HepG2 (cell line): ENCODE data around the gene ELL. TPM values are rescaled to one million over a fixed set of nuclear protein-coding genes. Genes with fewer than 3 reads are reported as not detected.

Experiments used
- ARID5B ChIP-seq: IDR thresholded peaks from 2 replicates; pipeline ENCODE4 v1.4.0; 2020; ENCODE audit warnings: mild to moderate bottlenecking, missing genetic modification reagents
- FOSL1 ChIP-seq: sonication (generic); formaldehyde crosslinking; IDR thresholded peaks from 2 replicates; pipeline ENCODE4 v1.9.0; 2021; ENCODE audit warnings: missing genetic modification reagents, borderline replicate concordance
- HDAC1 ChIP-seq: sonication (generic); formaldehyde crosslinking; IDR thresholded peaks from 2 replicates; pipeline ENCODE4 v1.5.1; 2020; ENCODE audit warnings: mild to moderate bottlenecking, missing genetic modification reagents
- HOMEZ ChIP-seq: IDR thresholded peaks from 2 replicates; pipeline ENCODE4 v1.6.1; 2016; ENCODE audit warnings: low read depth
- KLF15 ChIP-seq: sonication (generic); formaldehyde crosslinking; IDR thresholded peaks from 2 replicates; pipeline ENCODE4 v1.8.1; 2023; ENCODE audit warnings: borderline replicate concordance, mild to moderate bottlenecking, inconsistent platforms, missing genetic modification reagents, mixed read lengths
- KLF9 ChIP-seq: IDR thresholded peaks from 2 replicates; pipeline ENCODE4 v1.6.1; 2016; ENCODE audit warnings: low read depth
- NFYC ChIP-seq: IDR thresholded peaks from 2 replicates; pipeline ENCODE4 v1.6.1; 2016; ENCODE audit warnings: missing genetic modification reagents, missing compliant biosample characterization
- RARA ChIP-seq: IDR thresholded peaks from 2 replicates; pipeline ENCODE4 v1.6.1; 2016; ENCODE audit warnings: missing genetic modification reagents, missing compliant biosample characterization
- RERE ChIP-seq: IDR thresholded peaks from 2 replicates; pipeline ENCODE4 v1.6.1; 2016; ENCODE audit warnings: low read depth, missing genetic modification reagents, missing compliant biosample characterization
- SOX6 ChIP-seq, 2 experiments: fragments of 450-650 bp in 1 of 2; sonication (generic) in 1 of 2; formaldehyde crosslinking in 1 of 2; IDR thresholded peaks; 2 replicates each; pipeline versions ENCODE4 v1.4.0 to v1.6.1; 2017 to 2020; ENCODE audit warnings: antibody characterized with exemption in 1 of 2, mild to moderate bottlenecking in 1 of 2, missing genetic modification reagents in 1 of 2
- SRY ChIP-seq: sonication (generic); formaldehyde crosslinking; IDR thresholded peaks from 2 replicates; pipeline ENCODE4 v1.8.0; 2022; ENCODE audit warnings: mild to moderate bottlenecking, missing genetic modification reagents
- ZNF136 ChIP-seq: sonication (generic); formaldehyde crosslinking; IDR thresholded peaks from 2 replicates; pipeline ENCODE4 v1.8.1; 2022; ENCODE audit warnings: low read depth, mild to moderate bottlenecking, moderate library complexity, missing genetic modification reagents
- ZNF547 ChIP-seq: sonication (generic); formaldehyde crosslinking; IDR thresholded peaks from 2 replicates; pipeline ENCODE4 v1.5.1; 2020; ENCODE audit warnings: mild to moderate bottlenecking, missing genetic modification reagents
- ZNF788 ChIP-seq: sonication (generic); formaldehyde crosslinking; IDR thresholded peaks from 2 replicates; pipeline ENCODE4 v1.5.0; 2020; ENCODE audit warnings: mild to moderate bottlenecking, missing genetic modification reagents, borderline replicate concordance
- polyA plus RNA-seq, 8 experiments: library from polyadenylated mRNA; depleted of rRNA in 3 of 8; stranded (reverse) in 7 of 8; unstranded in 1 of 8; fragments of >200 nt; fragmentation: Illumina TruSeq in 4 of 8; extraction: Trizol in 4 of 8; gene quantifications; 2 replicates each; pipeline versions ENCODE4 v1.2.1 to v1.2.3, GENCODE V29; 2011 to 2016; ENCODE audit warnings: low read depth in 4 of 8, missing spikeins in 1 of 8, mixed read lengths in 1 of 8; ENCODE audit not compliant: insufficient read depth in 1 of 8
- total RNA-seq, 5 experiments: library from RNA; depleted of rRNA; stranded (reverse); fragments of >200 nt; fragmentation: Illumina TruSeq; extraction: Trizol; gene quantifications; 2 replicates each; pipeline ENCODE4 v1.2.3, GENCODE V29; 2016; ENCODE audit warnings: low read depth in 1 of 5

The ELL gene
- total and polyA plus RNA-seq, 2 of the 13 experiments (the other 11 are each of a cell fraction or from before 2014, with no cell fraction given) = 3.7 to 5.4 TPM

- TF ChIP-seq SOX6 (IDR thresholded peaks at IDR 0.05) = no peak
- TF ChIP-seq SOX6 (CRISPR knock-in tag; IDR thresholded peaks at IDR 0.05) = peak; percentile 25; the same call in 1 of the 2 replicates
- TF ChIP-seq KLF15 (CRISPR knock-in tag) = no peak
- TF ChIP-seq RARA (CRISPR knock-in tag) = 0 out of 2 replicates have a peak, but pooled peaks have one; percentile 22
- 0 out of 2 replicates have a peak, but pooled peaks have one; percentile 15 for TF ChIP-seq NFYC (CRISPR knock-in tag)
- 0 out of 2 replicates have a peak, but pooled peaks have one; percentile 1 for TF ChIP-seq HOMEZ (CRISPR knock-in tag)
- TF ChIP-seq RERE (CRISPR knock-in tag) = no peak
- TF ChIP-seq FOSL1 (CRISPR knock-in tag) = no peak
- TF ChIP-seq HDAC1 (CRISPR knock-in tag) = peak; percentile 72
- 0 out of 2 replicates have a peak, but pooled peaks have one; percentile 7 for TF ChIP-seq ARID5B (CRISPR knock-in tag)
- peak; percentile 76; the same call in 1 of the 2 replicates for TF ChIP-seq ZNF788 (CRISPR knock-in tag)
- TF ChIP-seq KLF9 (CRISPR knock-in tag) = no peak
- no peak for TF ChIP-seq SRY
- 0 out of 2 replicates have a peak, but pooled peaks have one; percentile 85 for TF ChIP-seq ZNF136 (CRISPR knock-in tag)
- peak; percentile 61; the same call in 1 of the 2 replicates for TF ChIP-seq ZNF547
Measured at GRCh38 chr19:18469069-18469846, 52.6 kb downstream of the ELL start (continued).
